Endothelial cell of umbilical vein (primary cell): ENCODE results near the gene ARFGEF3. TPM values are rescaled to one million over a fixed set of nuclear protein-coding genes. Genes with fewer than 3 reads are reported as not detected.

Experiments
- BruUV-seq: library from RNA; stranded (reverse); fragments of 400-500 nt; replicated peaks from 2 replicates; lab custom pipeline; 2021; lab: Mats Ljungman, UMichigan
- CTCF ChIA-PET: fragments of 300-600, 350-600 bp; sonication (Branson Sonifier 250); formaldehyde crosslinking; loops from one replicate; lab custom pipeline; 2021; ENCODE audit warnings: antibody characterized with exemption, inconsistent platforms; lab: Charles Lee
- POLR2A ChIA-PET: fragments of 300-600, 350-600 bp; sonication (Branson Sonifier 250); formaldehyde crosslinking; loops from one replicate; lab custom pipeline; 2021; ENCODE audit warnings: antibody characterized with exemption, inconsistent platforms; lab: Charles Lee
- DNase-seq: peaks from one replicate; pipeline ENCODE4 v3.0.0-alpha.2; 2011; ENCODE audit warnings: low read depth, low spot score
- FAIRE-seq: peaks from 2 replicates; lab custom pipeline; 2011; peaks lifted over from hg19 to GRCh38; lab: Jason Lieb, UNC
- H2AFZ ChIP-seq: 2 replicates; pipeline ENCODE4 v1.6.0; 2012; ENCODE audit warnings: low read depth, low read length, control low read depth, inconsistent platforms
- H3K27ac ChIP-seq: 2 replicates; pipeline ENCODE4 v1.5.1; 2011; ENCODE audit warnings: low read depth, mild to moderate bottlenecking, control low read depth, low read length, moderate library complexity; ENCODE audit not compliant: insufficient read depth
- H3K27me3 ChIP-seq, 2 experiments: 2 replicates each; pipeline versions ENCODE4 v1.6.0 to v1.6.1; 2011; ENCODE audit warnings: low read length in 2 of 2, mixed read lengths in 1 of 2; ENCODE audit not compliant: control insufficient read depth in 2 of 2, insufficient read depth in 2 of 2
- H3K36me3 ChIP-seq, 2 experiments: 2 replicates in 1 of 2; 3 replicates in 1 of 2; pipeline ENCODE4 v1.5.1; 2011; ENCODE audit warnings: low read length in 2 of 2, mild to moderate bottlenecking in 1 of 2, moderate library complexity in 1 of 2; ENCODE audit not compliant: control insufficient read depth in 2 of 2, insufficient read depth in 2 of 2; ENCODE audit errors: extremely low read depth in 1 of 2
- H3K4me1 ChIP-seq: 3 replicates; pipeline ENCODE4 v1.5.1; 2011; ENCODE audit warnings: mild to moderate bottlenecking, low read length; ENCODE audit not compliant: control insufficient read depth, insufficient read depth; ENCODE audit errors: extremely low read depth
- H3K4me2 ChIP-seq: 2 replicates; pipeline ENCODE4 v1.6.1; 2011; ENCODE audit warnings: low read length, control low read depth, mixed read lengths; ENCODE audit not compliant: insufficient read depth
- H3K4me3 ChIP-seq, 3 experiments: fragments of 200-600 bp in 1 of 3; sonication (generic), shearing (Covaris generic) in 1 of 3; replicated peaks in 1 of 3; 2 replicates each; pipeline ENCODE4 v1.5.1; 2011 to 2016; ENCODE audit warnings: control low read depth in 3 of 3, low read length in 3 of 3, mild to moderate bottlenecking in 2 of 3, inconsistent platforms in 1 of 3, low read depth in 1 of 3, moderate library complexity in 1 of 3; ENCODE audit not compliant: insufficient read depth in 1 of 3
- H3K79me2 ChIP-seq: 2 replicates; pipeline ENCODE4 v1.6.0; 2012; ENCODE audit warnings: low read length, inconsistent platforms; ENCODE audit not compliant: control insufficient read depth, insufficient read depth
- H3K9ac ChIP-seq: replicated peaks from 2 replicates; pipeline ENCODE3; 2011; ENCODE audit warnings: low read length, control low read depth; ENCODE audit not compliant: insufficient read depth; ENCODE audit errors: extremely low read depth
- H3K9me1 ChIP-seq: replicated peaks from 3 replicates; pipeline ENCODE4 v1.6.0; 2011; ENCODE audit warnings: mild to moderate bottlenecking, low read length; ENCODE audit not compliant: control insufficient read depth, insufficient read depth; ENCODE audit errors: extremely low read depth
- H3K9me3 ChIP-seq: replicated peaks from 2 replicates; pipeline ENCODE4 v1.5.1; 2012; ENCODE audit warnings: low read length, inconsistent platforms; ENCODE audit not compliant: control insufficient read depth, insufficient read depth
- H4K20me1 ChIP-seq: replicated peaks from 2 replicates; pipeline ENCODE3; 2011; ENCODE audit warnings: mild to moderate bottlenecking, low read length; ENCODE audit not compliant: control insufficient read depth, insufficient read depth; ENCODE audit errors: extremely low read depth
- CTCF ChIP-seq, 2 donors: IDR thresholded peaks; 1 replicate in 1 of 2; 2 replicates in 1 of 2; pipeline ENCODE4 v1.5.1; 2011; ENCODE audit warnings: low read length in 2 of 2, mild to moderate bottlenecking in 2 of 2, moderate library complexity in 2 of 2, control low read depth in 1 of 2, inconsistent platforms in 1 of 2, low read depth in 1 of 2; ENCODE audit not compliant: insufficient read depth in 1 of 2; ENCODE audit errors: extremely low read depth in 1 of 2
- EZH2 ChIP-seq: IDR thresholded peaks from 2 replicates; pipeline ENCODE4 v1.6.1; 2012; ENCODE audit warnings: borderline replicate concordance, low read depth, mild to moderate bottlenecking, moderate library complexity, low read length, inconsistent platforms; ENCODE audit not compliant: severe bottlenecking
- FOS ChIP-seq: IDR thresholded peaks from 2 replicates; pipeline ENCODE4 v1.6.1; 2011; ENCODE audit warnings: mild to moderate bottlenecking, low read length, moderate library complexity, borderline replicate concordance; ENCODE audit not compliant: insufficient read depth
- GATA2 ChIP-seq: IDR thresholded peaks from 2 replicates; pipeline ENCODE4 v1.7.0; 2011; ENCODE audit warnings: low read depth, mild to moderate bottlenecking, moderate library complexity, mixed read lengths, low read length; ENCODE audit not compliant: insufficient read length, insufficient read depth
- JUN ChIP-seq: IDR thresholded peaks from 2 replicates; pipeline ENCODE4 v1.6.1; 2011; ENCODE audit warnings: borderline replicate concordance, low read depth; ENCODE audit not compliant: insufficient read length, insufficient read depth
- MAX ChIP-seq: IDR thresholded peaks from 2 replicates; pipeline ENCODE4 v1.6.1; 2011; ENCODE audit not compliant: insufficient read depth, insufficient read length
- MYC ChIP-seq: IDR thresholded peaks from one replicate; pipeline ENCODE4 v1.6.1; 2011; ENCODE audit warnings: mild to moderate bottlenecking, low read depth, low read length
- POLR2A ChIP-seq: IDR thresholded peaks from 2 replicates; pipeline ENCODE4 v1.6.1; 2012; ENCODE audit warnings: low read depth, mild to moderate bottlenecking, control low read depth, low read length
- POLR2AphosphoS5 ChIP-seq: IDR thresholded peaks from 2 replicates; pipeline ENCODE4 v1.6.1; 2012; ENCODE audit warnings: low read depth, mild to moderate bottlenecking, control low read depth, low read length, moderate library complexity; ENCODE audit not compliant: insufficient read depth
- dilution Hi-C: fragments of 300-500 bp; cut with MboI; formaldehyde crosslinking; loops from one replicate; pipeline ENCODE4 v1.15.0; 2019; ENCODE audit warnings: low sequenced_read_pairs; ENCODE audit not compliant: extremely low pct_ligation_motif_present
- intact Hi-C: fragments of 100-400 bp; cut with micrococcal nuclease; formaldehyde crosslinking; loops from one replicate; pipeline ENCODE4 v1.10.0; 2022
- polyA plus RNA-seq, 4 experiments: library from polyadenylated mRNA; depleted of rRNA in 3 of 4; stranded (reverse) in 3 of 4; unstranded in 1 of 4; fragments of >200 nt; gene quantifications; 2 replicates each; pipeline versions ENCODE4 v1.2.1 to v1.2.3, GENCODE V29; 2011 to 2012; ENCODE audit warnings: missing spikeins in 1 of 4
- total RNA-seq: library from RNA; stranded (reverse); gene quantifications from 2 replicates; pipeline ENCODE4 v1.2.3, GENCODE V29; 2021

Gene ARFGEF3
- total and polyA plus RNA-seq, 2 donors (not counting 3 experiments of a cell fraction or from before 2014, with no cell fraction given), result 1.3 to 7.3 TPM

GRCh38 chr6:138219398-138219797, 57.7 kb downstream of the ARFGEF3 start:
- no peak overlapping the region for H3K27ac ChIP-seq
- no peaks in the 10 kb centered on the region for H3K27me3 ChIP-seq
- ChIA-PET POLR2A (no interaction called here), CTCF (no interaction called here)
- no peak for FAIRE-seq
- no peaks in the 10 kb centered on the region for H3K79me2 ChIP-seq
- H3K4me2 ChIP-seq, result no peak overlapping the region
- no peak overlapping the region for H2AFZ ChIP-seq
- H3K4me1 ChIP-seq, result no peaks in the 10 kb centered on the region
- H3K9me3 ChIP-seq, result no peaks in the 10 kb centered on the region
- no peaks in the 10 kb centered on the region for H4K20me1 ChIP-seq
- TF ChIP-seq POLR2A (no peak), MAX (no peak), JUN (no peak), POLR2AphosphoS5 (no peak), CTCF (IDR thresholded peaks at IDR 0.05; ENCODE audit: extremely low read depth in 1 of 2, insufficient read depth in 1 of 2, low read depth in 1 of 2, low read length in 2 of 2) (no peak), FOS (no peak), MYC (no peak), GATA2 (no peak), EZH2 (no peak)
- H3K9ac ChIP-seq, result no peak overlapping the region
- no TSS peak for BruUV-seq
- no peaks in the 10 kb centered on the region for H3K36me3 ChIP-seq
- dilution Hi-C loops, result no loop called here
- no peak for DNase-seq
- intact Hi-C loops, result loop anchor here (10.0 kb wide), 1 partner anchor 635 kb away; no protein-coding TSS in a partner anchor
- no peak overlapping the region for H3K4me3 ChIP-seq
- H3K9me1 ChIP-seq, result no peaks in the 10 kb centered on the region
